ENCODE results near the gene MYOZ3.

The MYOZ3 gene

GRCh38 chr5:150644058-150644457, 17.0 kb upstream of the MYOZ3 start:
- no peak for DNase-seq

- no peak for DNase-seq
These were observed 16.5 kb upstream of the MYOZ3 start for GRCh38 chr5:150644514-150644913.

- DNase-seq, result no peak
These were observed 15.9 kb upstream of the MYOZ3 start for GRCh38 chr5:150645070-150645700.

DNA sequence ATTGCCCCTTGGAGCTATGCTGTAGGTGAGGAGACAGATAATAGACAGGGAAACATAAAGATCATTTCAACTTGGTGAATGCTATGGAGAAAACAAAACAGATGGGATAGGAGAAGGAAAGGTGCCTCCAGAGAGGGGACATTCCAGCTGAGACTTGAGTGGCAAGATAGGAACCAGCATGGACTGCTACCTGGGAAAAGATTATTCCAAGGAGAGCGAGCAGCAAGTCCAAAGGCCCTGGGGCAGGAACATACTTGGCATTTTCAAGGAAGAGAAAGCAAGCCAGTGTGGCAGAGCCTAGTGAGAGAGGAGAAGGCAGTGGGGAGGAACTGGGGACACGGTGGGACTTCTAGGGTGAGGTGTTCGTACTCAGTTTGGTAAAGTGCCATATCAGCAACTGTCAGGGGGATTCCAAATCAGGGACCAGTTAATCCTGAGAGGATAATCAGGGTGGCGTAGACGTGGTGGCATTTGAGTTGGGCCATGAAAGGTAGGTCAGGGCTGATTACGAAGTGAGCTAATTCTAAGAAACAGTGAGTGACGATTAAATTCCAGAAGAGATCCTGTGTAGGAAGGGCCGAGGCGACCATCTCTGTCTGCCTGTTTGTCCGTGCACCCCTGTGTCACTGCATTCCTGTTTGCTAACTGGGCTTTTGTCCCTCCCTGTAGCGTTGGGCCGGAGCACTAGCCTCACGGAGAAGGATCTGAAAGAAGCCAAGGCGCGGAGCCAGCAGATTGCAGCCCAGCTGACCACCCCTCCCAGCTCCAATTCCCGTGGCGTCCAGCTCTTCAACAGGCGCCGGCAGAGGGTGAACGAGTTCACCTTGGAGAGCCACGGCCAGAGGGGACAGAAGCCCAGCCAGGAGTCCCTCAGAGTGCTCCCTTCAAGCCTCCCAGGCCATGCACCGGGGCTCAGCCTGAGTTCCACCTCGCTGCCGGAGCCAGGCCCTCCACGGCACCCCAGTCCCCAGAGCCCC, 13.5 kb upstream of the MYOZ3 start:
- no peak for DNase-seq

- no peak for DNase-seq
These were observed 12.6 kb upstream of the MYOZ3 start for GRCh38 chr5:150648294-150649107.

DNA sequence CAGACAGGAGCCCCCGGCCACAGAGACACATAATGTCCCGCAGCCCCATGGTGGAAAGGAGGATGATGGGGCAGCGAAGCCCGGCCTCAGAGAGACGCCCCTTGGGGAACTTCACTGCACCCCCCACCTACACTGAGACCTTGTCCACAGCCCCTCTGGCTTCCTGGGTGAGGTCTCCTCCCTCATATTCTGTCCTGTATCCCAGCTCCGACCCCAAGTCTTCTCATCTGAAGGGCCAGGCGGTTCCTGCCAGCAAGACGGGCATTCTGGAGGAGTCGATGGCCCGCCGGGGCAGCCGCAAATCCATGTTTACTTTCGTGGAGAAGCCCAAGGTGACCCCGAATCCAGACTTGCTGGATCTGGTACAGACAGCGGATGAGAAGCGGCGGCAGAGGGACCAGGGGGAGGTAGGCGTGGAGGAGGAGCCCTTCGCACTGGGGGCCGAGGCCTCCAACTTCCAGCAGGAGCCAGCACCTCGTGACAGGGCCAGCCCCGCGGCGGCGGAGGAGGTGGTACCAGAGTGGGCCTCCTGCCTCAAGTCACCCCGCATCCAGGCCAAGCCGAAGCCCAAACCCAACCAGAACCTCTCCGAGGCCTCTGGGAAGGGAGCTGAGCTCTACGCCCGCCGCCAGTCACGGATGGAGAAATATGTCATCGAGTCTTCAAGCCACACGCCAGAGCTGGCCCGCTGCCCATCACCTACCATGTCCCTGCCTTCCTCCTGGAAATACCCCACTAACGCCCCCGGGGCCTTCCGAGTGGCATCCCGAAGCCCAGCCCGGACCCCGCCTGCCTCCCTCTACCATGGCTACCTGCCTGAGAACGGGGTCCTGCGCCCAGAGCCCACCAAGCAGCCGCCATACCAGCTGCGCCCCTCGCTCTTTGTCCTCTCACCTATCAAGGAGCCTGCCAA, 11.7 kb upstream of the MYOZ3 start:
- no peak for DNase-seq

GRCh38 chr5:150650021-150651006, 10.7 kb upstream of the MYOZ3 start:
- DNase-seq, result no peak

GRCh38 chr5:150651382-150651781, 9.7 kb upstream of the MYOZ3 start:
- no peak for DNase-seq

- no peak for DNase-seq
These were observed 9.0 kb upstream of the MYOZ3 start for GRCh38 chr5:150651924-150652671.

DNA sequence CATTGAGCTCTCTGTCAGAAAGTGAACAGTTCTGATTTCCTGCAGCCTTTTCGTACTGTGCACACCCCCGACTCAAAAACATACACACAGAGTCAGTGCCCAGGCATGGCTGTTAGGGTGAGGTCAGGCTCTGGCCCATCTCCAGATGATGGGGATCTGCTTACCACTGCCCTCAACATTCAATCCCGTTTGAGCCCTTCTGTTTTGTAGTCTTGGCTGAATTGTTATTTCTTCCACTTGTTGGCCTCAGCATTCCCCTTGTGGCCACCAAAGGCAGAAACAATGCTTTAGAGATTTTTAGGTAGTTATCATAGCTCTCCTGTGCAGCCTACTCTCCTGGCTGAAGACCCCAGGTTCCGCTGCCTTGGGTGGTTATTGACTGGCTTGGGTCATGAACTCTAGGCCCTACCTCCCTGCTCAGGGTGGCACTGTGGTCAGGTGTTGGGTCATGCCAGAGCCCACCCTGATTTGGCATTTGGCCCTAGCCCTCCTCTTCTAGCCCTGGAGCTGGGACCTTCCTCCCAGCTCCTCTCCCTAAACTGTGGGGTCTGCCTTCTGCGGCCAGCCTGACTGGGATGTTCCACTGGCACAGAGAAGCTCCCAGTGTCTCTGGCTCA, 7.8 kb upstream of the MYOZ3 start:
- no peak for DNase-seq

DNA sequence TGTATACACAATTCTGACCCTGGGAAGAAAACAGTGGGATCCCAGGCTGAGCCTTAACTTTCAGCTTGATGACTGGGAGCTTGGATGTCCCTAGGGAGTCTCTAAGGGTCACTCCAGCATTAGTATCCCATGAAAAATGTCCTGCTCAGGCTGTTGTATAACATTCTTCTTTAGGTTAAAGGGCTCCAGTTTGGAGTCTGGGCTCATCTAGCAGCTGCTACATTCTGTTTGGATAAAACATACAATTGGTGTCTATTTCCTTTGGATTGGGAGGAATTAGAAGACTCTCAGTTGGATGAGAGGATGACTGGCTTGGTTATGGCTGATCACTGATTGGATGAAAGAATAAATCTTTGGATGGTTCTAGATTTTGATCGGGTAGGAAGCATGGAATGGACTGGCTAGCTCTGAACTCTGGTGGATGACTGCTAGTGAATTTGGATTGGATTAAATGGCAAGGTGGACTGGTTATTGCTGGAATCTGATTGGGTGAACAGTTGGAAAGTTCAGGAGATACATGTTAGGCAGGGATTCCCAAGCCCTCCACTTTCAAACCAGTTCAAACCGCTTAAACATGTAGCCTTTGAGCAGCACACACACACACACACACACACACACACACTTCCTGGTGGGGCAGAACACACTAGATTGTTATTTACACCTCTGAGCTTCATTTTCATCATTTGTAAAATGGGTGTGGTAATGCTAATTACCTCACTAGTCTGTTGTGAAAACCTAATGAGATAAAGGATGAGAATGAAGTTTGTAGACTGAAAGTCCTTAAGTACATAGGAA, 7.1 kb upstream of the MYOZ3 start:
- no peak for DNase-seq

GRCh38 chr5:150655221-150655620, 5.8 kb upstream of the MYOZ3 start:
- DNase-seq, result no peak

GRCh38 chr5:150656191-150657132, 4.6 kb upstream of the MYOZ3 start:
- DNase-seq, result peak; percentile 43

GRCh38 chr5:150658121-150658520, 2.9 kb upstream of the MYOZ3 start:
- DNase-seq, result no peak

- DNase-seq, result no peak
These were observed 2.3 kb upstream of the MYOZ3 start for GRCh38 chr5:150658699-150659265.

- no peak for DNase-seq
These were observed 1.5 kb upstream of the MYOZ3 start for GRCh38 chr5:150659360-150660107.
